Ishikawa (cell line): ENCODE results near the gene DPEP1.

Experiments used
- RAD21 ChIP-seq: IDR thresholded peaks from 2 replicates; pipeline ENCODE4 v1.6.1; 2012; ENCODE audit warnings: low read depth
- TEAD4 ChIP-seq: IDR thresholded peaks from 2 replicates; pipeline ENCODE4 v1.6.1; 2012
- TF ChIP-seq, protein P1 (sequence below): IDR thresholded peaks from 2 replicates; pipeline ENCODE4 v1.6.1; 2012; ENCODE audit warnings: low read depth, mild to moderate bottlenecking

DNA sequence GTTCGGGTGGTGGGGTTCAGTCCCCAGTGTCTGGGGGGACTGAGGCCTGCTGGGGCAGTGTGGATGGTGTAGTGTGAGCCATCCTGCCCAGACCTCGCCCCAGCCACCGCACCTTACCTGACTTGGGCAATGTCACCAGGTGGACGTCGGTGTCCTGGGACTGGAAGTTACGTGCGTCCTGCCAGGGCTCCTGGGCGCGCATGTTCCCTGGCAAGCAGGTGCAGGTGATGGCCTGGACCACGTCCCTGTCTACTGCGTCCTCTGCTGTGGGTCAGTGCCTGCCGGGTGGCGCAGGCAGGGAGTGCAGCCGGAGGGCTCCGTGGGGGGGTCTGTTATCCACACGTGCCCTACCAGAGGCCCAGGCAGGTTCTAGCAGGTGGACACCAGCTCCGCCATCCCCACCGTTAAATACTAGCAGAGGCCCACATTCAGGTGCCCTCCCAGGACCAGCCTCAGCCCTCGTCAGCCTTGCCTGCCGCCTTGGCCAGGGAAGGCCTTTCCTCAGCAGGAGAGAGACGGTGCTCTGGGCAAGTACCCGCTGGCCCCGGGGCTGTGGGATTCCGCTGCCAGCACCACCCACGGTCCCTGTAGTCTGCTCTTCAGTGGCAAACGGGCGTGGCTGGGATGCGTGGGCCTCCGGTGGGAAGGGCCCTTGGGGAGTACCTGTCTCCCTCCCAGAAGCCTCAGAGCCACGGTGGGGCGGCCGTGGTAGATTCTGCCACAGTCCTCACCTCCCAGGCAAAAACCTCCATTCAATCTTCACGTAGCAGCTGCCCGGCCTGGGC is 8.1 kb upstream of the DPEP1 start:
- TF ChIP-seq TEAD4 (no peak), RAD21 (no peak)
- TF ChIP-seq, protein P1, sequence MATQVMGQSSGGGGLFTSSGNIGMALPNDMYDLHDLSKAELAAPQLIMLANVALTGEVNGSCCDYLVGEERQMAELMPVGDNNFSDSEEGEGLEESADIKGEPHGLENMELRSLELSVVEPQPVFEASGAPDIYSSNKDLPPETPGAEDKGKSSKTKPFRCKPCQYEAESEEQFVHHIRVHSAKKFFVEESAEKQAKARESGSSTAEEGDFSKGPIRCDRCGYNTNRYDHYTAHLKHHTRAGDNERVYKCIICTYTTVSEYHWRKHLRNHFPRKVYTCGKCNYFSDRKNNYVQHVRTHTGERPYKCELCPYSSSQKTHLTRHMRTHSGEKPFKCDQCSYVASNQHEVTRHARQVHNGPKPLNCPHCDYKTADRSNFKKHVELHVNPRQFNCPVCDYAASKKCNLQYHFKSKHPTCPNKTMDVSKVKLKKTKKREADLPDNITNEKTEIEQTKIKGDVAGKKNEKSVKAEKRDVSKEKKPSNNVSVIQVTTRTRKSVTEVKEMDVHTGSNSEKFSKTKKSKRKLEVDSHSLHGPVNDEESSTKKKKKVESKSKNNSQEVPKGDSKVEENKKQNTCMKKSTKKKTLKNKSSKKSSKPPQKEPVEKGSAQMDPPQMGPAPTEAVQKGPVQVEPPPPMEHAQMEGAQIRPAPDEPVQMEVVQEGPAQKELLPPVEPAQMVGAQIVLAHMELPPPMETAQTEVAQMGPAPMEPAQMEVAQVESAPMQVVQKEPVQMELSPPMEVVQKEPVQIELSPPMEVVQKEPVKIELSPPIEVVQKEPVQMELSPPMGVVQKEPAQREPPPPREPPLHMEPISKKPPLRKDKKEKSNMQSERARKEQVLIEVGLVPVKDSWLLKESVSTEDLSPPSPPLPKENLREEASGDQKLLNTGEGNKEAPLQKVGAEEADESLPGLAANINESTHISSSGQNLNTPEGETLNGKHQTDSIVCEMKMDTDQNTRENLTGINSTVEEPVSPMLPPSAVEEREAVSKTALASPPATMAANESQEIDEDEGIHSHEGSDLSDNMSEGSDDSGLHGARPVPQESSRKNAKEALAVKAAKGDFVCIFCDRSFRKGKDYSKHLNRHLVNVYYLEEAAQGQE = no peak
